Transverse colon (tissue), 4 donors: ENCODE measurements around the gene TNFRSF11A. TPM values are rescaled to one million over a fixed set of nuclear protein-coding genes. Genes with fewer than 3 reads are reported as not detected.

Experiments used
- DNase-seq: peaks from one replicate; pipeline ENCODE4 v3.0.0-alpha.2; 2019
- H3K27ac ChIP-seq, 4 donors: fragments of 200-600 bp; sonication (generic); 2 replicates each; pipeline ENCODE4 v1.5.1; 2016 to 2018; ENCODE audit warnings: inconsistent platforms in 4 of 4
- H3K27me3 ChIP-seq: fragments of 200-600 bp; sonication (generic); 2 replicates; pipeline ENCODE4 v1.5.1; 2017; ENCODE audit warnings: inconsistent platforms
- H3K36me3 ChIP-seq, 4 donors: fragments of 200-600 bp; sonication (generic); 2 replicates each; pipeline ENCODE4 v1.5.1; 2017 to 2019; ENCODE audit warnings: inconsistent platforms in 4 of 4
- H3K4me1 ChIP-seq, 4 donors: fragments of 200-600 bp; sonication (generic); 2 replicates each; pipeline ENCODE4 v1.5.1; 2017 to 2020; ENCODE audit warnings: inconsistent platforms in 4 of 4
- H3K4me3 ChIP-seq, 4 donors: fragments of 200-600 bp; sonication (generic); 1 replicate in 1 of 4; 2 replicates in 3 of 4; pipeline versions ENCODE4 v1.5.1 to v1.6.1; 2017 to 2019; ENCODE audit warnings: inconsistent platforms in 4 of 4
- H3K9me3 ChIP-seq, 2 donors: fragments of 200-600 bp; sonication (generic); 2 replicates each; pipeline ENCODE4 v1.5.1; 2017 to 2019; ENCODE audit warnings: inconsistent platforms in 2 of 2
- CTCF ChIP-seq, 5 experiments: fragments of 200-600 bp in 3 of 5; fragments of 450-650 bp in 2 of 5; sonication (generic) in 3 of 5; IDR thresholded peaks; 1 replicate in 2 of 5; 2 replicates in 3 of 5; pipeline ENCODE4 v1.5.1; 2016 to 2017; ENCODE audit warnings: antibody characterized with exemption in 5 of 5, inconsistent platforms in 3 of 5, mild to moderate bottlenecking in 2 of 5, moderate library complexity in 1 of 5
- EP300 ChIP-seq: sonication (generic); formaldehyde crosslinking; IDR thresholded peaks from one replicate; pipeline ENCODE4 v1.6.1; 2017; ENCODE audit warnings: antibody characterized with exemption, low read depth
- POLR2A ChIP-seq: fragments of 450-650 bp; IDR thresholded peaks from one replicate; pipeline ENCODE4 v1.6.1; 2016; ENCODE audit warnings: antibody characterized with exemption, mild to moderate bottlenecking, moderate library complexity
- POLR2AphosphoS5 ChIP-seq, 3 donors: sonication (generic); formaldehyde crosslinking; IDR thresholded peaks; one replicate each; pipeline ENCODE4 v1.6.1; 2016; ENCODE audit warnings: antibody characterized with exemption in 3 of 3
- WGBS, 2 donors: methylation state at CpG; one replicate each; pipeline ENCODE4 v1.1.5; 2018; ENCODE audit warnings: low coverage in 1 of 2; 5-methylcytosine and 5-hydroxymethylcytosine counted together
- in situ Hi-C, 4 donors: fragments of 200-750 bp; cut with MboI; loops; one replicate each; pipeline versions ENCODE4 v1.15.0 to v1.15.1; 2017; ENCODE audit warnings: low sequenced_read_pairs in 3 of 4, low pct_ligation_motif_present in 1 of 4, low pct_unique_long_range_greater_than_20kb in 1 of 4
- intact Hi-C: fragments of 100-400 bp; cut with DNase I; formaldehyde crosslinking; loops from one replicate; pipeline ENCODE4 v1.15.1; 2023; ENCODE audit warnings: low total_unique reads
- total RNA-seq, 4 donors: library from RNA; depleted of rRNA; stranded (reverse); fragments of >200 nt; gene quantifications; one replicate each; pipeline ENCODE4 v1.1.0, GENCODE V29; 2016

The TNFRSF11A gene
- total RNA-seq, 4 donors from 2014 or later, result 23.9 to 59.9 (median 31.6) TPM

DNA sequence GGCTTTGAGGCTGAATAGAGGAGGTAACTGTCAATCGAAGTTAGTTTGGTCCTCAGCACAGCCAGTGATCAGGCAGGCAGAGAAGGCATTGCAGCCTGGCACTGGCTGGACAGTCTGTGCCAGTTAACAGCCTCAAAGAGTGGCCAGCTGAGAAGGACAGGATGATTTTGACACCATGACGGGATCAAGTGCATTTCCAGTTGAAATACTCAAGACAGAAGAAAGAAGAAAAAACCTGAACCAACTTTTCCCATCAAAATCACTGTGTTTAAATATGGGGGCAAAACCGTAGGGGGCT, 101.0 kb downstream of the TNFRSF11A start:
- 62 to 70% methylated on average over 2 to 3 of the region's 3 CpGs for WGBS, 2 donors
- in situ Hi-C loops, result loop anchor here in 1 of 4 donors (25.0 kb wide), 1 partner anchor 161 kb away; no protein-coding TSS in a partner anchor
- intact Hi-C loops, result no loop called here
- no peaks in the 10 kb centered on the region for H3K9me3 ChIP-seq
- TF ChIP-seq CTCF (IDR thresholded peaks at IDR 0.05) (no peak), POLR2A (no peak), EP300 (no peak), POLR2AphosphoS5 (IDR thresholded peaks at IDR 0.05) (no peak)
- DNase-seq, result no peak
- H3K36me3 ChIP-seq, result no peaks in the 10 kb centered on the region
- H3K27ac ChIP-seq, result no peak overlapping the region
- no peaks in the 10 kb centered on the region for H3K27me3 ChIP-seq
- peaks cover 0 to 14% (median 12%) of the 10 kb centered on the region in 4 donors for H3K4me1 ChIP-seq
- no peak overlapping the region for H3K4me3 ChIP-seq

- in situ Hi-C loops, result loop anchor here in 1 of 4 donors (25.0 kb wide), 1 partner anchor 155 kb away; no protein-coding TSS in a partner anchor
These were observed 107.1 kb downstream of the TNFRSF11A start for GRCh38 chr18:62432176-62432575.

GRCh38 chr18:62434798-62435197, 109.7 kb downstream of the TNFRSF11A start:
- no peak for TF ChIP-seq POLR2AphosphoS5 (IDR thresholded peaks at IDR 0.05)
- TF ChIP-seq EP300, result no peak
- no peak for TF ChIP-seq CTCF (IDR thresholded peaks at IDR 0.05)
- no peak for TF ChIP-seq POLR2A
- H3K27me3 ChIP-seq, result no peaks in the 10 kb centered on the region
- intact Hi-C loops, result no loop called here
- 33 to 34% methylated on average over 4 of the region's 4 CpGs for WGBS, 2 donors
- in situ Hi-C loops, result loop anchor here in 1 of 4 donors (25.0 kb wide), 1 partner anchor 153 kb away; no protein-coding TSS in a partner anchor
- H3K27ac ChIP-seq, result peak overlapping the region in 3 of 4 donors; percentile 5 to 48 (median 9)
- H3K9me3 ChIP-seq, result no peaks in the 10 kb centered on the region
- peaks cover 0 to 50% (median 39%) of the 10 kb centered on the region in 4 donors for H3K4me1 ChIP-seq
- H3K36me3 ChIP-seq, result no peaks in the 10 kb centered on the region
- H3K4me3 ChIP-seq, result no peak overlapping the region
- DNase-seq, result no peak

More at GRCh38 chr18:62432176-62432575, 107.1 kb downstream of the TNFRSF11A start:
- Histone ChIP-seq H3K4me3 (no peak overlapping the region), H3K9me3 (no peaks in the 10 kb centered on the region), H3K27me3 (no peaks in the 10 kb centered on the region), H3K27ac (no peak overlapping the region), H3K4me1 (peaks cover 0 to 38% (median 28%) of the 10 kb centered on the region in 4 donors), H3K36me3 (no peaks in the 10 kb centered on the region)
- 65% methylated on average over 4 of the region's 4 CpGs; no CpG with 5 or more reads in 1 of the 2 donors for WGBS, 2 donors
- DNase-seq, result no peak
- intact Hi-C loops, result no loop called here
- TF ChIP-seq EP300, result no peak
- TF ChIP-seq POLR2AphosphoS5 (IDR thresholded peaks at IDR 0.05), result no peak
- no peak for TF ChIP-seq POLR2A
- no peak for TF ChIP-seq CTCF (IDR thresholded peaks at IDR 0.05)

DNA sequence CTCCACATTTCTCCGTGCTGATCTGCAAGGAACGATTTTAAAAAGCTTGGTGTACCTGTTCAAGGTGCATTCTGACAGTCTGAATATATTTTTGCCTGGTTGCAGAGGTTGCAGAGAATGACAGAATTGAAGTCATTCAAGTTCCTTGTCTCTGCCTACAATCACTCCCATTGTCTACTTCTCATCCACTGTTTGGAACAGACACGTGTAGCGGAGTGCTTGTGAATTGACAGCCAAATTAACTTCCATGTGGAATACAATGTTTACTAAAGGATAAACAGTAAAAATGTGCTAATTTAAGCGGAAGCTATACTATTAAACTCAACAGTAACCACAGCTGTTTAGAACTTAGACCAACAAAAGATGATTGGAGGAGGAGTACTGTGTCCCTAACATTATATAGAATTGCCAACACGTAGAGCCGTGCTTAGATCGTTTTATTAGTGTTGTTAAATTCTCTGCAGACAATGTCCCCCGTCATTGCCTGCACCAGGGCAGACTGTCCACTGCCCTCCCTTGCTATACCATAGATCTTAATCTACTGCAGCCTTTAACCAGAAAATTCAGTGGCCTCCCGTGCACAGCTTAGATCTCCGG, 110.4 kb downstream of the TNFRSF11A start:
- Histone ChIP-seq H3K27me3 (no peaks in the 10 kb centered on the region), H3K9me3 (no peaks in the 10 kb centered on the region), H3K27ac (peak overlapping the region; percentile 53 to 81 (median 70)), H3K36me3 (no peaks in the 10 kb centered on the region), H3K4me3 (no peak overlapping the region), H3K4me1 (peaks cover 0 to 50% (median 39%) of the 10 kb centered on the region in 4 donors)
- DNase-seq, result peak; percentile 45
- in situ Hi-C loops (loop anchor here in 1 of 4 donors (25.0 kb wide), 1 partner anchor 152 kb away; no protein-coding TSS in a partner anchor), intact Hi-C loops (no loop called here)
- no peak for TF ChIP-seq POLR2A
- TF ChIP-seq CTCF (IDR thresholded peaks at IDR 0.05), result peak in 1 of 5 experiments; percentile 7
- TF ChIP-seq POLR2AphosphoS5 (IDR thresholded peaks at IDR 0.05), result peak in 2 of 3 donors; percentile 18 to 42
- 39 to 45% methylated on average over 8 to 11 of the region's 11 CpGs for WGBS, 2 donors
